HL-60 (cell line): ENCODE measurements around the gene TMEM183A.

Experiments
- CTCF ChIP-seq: IDR thresholded peaks from one replicate; pipeline ENCODE4 v1.5.1; 2011; ENCODE audit warnings: low read length, control low read depth, inconsistent platforms; ENCODE audit not compliant: insufficient read depth
- GABPA ChIP-seq: IDR thresholded peaks from 2 replicates; pipeline ENCODE4 v1.6.1; 2012; ENCODE audit warnings: low read depth

GRCh38 chr1:203035111-203036000 is 28.2 kb downstream of the TMEM183A start:
- TF ChIP-seq CTCF = no peak
- TF ChIP-seq GABPA = no peak
